Uterus (tissue), 2 donors: Measurements from ENCODE around the gene CCM2.

Source experiments
- CTCF ChIP-seq, 4 experiments: fragments of 200-600 bp in 2 of 4; fragments of 450-650 bp in 2 of 4; sonication (generic) in 2 of 4; IDR thresholded peaks; one replicate each; pipeline ENCODE4 v1.5.1; 2016 to 2019; ENCODE audit warnings: antibody characterized with exemption in 4 of 4, mild to moderate bottlenecking in 2 of 4, moderate library complexity in 1 of 4
- POLR2A ChIP-seq, 2 donors: fragments of 450-650 bp; IDR thresholded peaks; one replicate each; pipeline ENCODE4 v1.6.1; 2016; ENCODE audit warnings: antibody characterized with exemption in 2 of 2, mild to moderate bottlenecking in 1 of 2, moderate library complexity in 1 of 2

GRCh38 chr7:45082031-45082830 is 82.2 kb downstream of the CCM2 start:
- no peak for TF ChIP-seq POLR2A (IDR thresholded peaks at IDR 0.05)
- TF ChIP-seq CTCF (IDR thresholded peaks at IDR 0.05): no peak
